ENCODE results near the gene ALKBH6.

Gene ALKBH6

DNA sequence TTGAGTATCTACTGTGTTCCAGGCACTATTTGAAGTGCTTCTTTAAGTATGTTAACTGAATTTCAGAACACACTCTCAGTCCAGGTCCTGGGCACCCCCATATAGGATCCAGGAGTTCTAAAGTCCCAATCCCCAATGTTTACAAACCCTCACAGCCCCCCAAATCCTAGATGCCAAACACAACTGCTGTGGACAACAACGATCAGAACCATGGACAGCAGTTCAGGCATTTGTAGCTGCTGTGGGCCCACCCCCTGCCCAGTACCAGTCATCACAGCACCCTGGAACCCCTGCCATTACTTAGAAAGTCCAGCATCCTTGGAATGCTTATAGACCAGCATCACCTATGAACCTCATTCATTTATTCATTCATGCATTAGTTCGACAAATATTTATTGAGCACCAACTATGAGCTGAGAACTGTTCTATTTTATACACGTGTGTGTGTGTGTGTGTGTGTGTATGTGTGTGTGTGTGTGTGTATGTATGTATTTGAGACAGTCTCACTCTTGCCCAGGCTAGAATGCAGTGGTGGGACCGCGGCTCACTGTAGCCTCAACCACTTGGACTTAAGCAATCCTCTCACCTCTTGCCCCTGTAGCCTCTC is 38.3 kb downstream of the ALKBH6 start:
- DNase-seq, result no peak
- intact Hi-C loops (cut with DNase I), result no loop called here

DNA sequence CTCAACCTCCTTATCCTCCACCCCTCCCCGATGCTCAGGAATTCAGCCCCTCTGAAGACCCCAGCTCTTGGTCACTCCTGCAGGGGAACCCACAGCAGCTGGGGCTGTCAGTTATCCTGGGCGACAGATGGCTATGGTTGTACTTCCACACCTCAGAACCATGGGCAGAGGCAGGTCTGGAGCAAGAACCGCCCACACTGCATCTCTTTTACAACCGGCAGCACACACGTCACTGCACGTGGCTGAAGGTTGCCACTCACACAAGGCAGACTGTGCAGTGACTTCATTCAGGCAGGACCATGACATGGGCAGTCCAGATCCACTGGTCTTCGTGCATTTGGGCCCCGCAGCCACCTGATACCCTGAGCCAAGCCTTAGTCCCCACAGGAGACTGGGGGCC is 40.5 kb downstream of the ALKBH6 start:
- DNase-seq, result peak in 5 of 10 donors; percentile 21 to 90 (median 59)
- intact Hi-C loops (cut with DNase I), result no loop called here

DNA sequence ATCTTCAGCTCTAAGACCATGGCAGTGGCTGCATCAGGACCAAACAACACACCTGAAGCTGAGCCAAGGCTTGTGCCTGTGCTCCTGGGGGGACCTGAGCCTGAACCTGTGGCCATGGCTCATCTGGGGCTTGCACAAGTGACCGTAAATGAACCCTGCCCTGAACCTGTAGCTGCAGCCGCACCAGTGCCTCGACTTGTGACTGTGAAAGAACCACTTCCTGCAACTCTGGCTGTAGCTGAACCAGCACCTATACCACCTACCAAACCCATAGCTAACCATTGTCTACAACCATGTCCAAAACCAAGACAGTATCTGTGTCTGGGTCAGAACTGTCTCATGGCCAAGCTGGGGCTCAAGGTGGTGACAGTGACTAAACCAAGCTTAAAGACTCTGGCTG is 47.2 kb downstream of the ALKBH6 start:
- no peak for DNase-seq

GRCh38 chr19:35963514-35963913 is 50.5 kb downstream of the ALKBH6 start:
- intact Hi-C loops (cut with DNase I), result no loop called here
- DNase-seq, result peak in 1 of 10 donors; percentile 27

More for the DNA sequence above, 47.2 kb downstream of the ALKBH6 start:
- intact Hi-C loops (cut with DNase I), result no loop called here

DNA sequence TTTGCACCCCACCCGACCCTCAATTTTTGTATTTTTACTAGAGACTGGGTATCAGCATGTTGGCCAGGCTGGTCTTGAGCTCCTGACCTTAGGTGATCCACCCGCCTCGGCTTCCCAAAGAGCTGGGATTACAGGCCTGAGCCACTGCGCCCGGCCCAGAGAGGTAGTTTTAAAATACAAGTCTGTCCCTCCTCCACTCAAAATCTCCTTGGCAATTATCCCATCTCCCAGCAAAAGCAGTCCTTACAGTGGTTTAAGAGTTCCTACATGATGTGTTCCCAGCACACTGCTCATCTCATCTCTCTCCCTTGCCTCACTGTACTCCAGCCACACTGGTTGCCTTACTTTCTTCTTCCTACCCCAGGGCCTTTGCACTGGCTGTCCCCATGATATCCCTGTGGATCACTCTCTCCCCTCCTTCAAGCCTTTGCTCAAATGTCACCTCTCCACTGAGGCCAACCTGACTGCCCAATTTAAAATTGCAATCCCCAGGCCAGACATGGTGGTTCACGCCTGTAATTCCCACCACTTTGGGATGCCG is 53.5 kb downstream of the ALKBH6 start:
- intact Hi-C loops (cut with DNase I), result no loop called here
- no peak for DNase-seq

DNA sequence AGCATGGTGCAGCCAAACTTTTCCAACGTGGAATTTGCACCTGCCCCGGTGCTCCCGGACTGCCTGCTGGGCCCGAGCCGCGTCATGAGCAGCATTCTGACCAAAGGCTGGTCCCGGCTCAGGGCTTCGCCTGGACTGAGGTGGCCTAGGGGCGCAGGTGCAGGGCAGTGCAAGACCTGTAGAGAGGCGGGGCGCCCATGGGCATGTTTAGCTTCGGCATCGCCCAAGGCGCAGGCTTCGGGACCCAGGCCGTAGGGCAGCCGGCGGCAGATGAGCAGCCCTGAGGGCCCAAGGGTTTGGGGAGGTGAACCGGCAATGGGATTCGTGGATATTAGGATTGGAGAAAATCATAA is 54.1 kb downstream of the ALKBH6 start:
- intact Hi-C loops (cut with DNase I), result loop anchor here (10.0 kb wide), 1 partner anchor 215 kb away; no protein-coding TSS in a partner anchor
- no peak for DNase-seq

Measured in posterior cingulate gyrus (tissue), 11 donors.